GM12872 (cell line): ENCODE data around the gene GLI3.

ENCODE experiments used
- CTCF ChIP-seq: IDR thresholded peaks from 3 replicates; pipeline ENCODE4 v1.5.1; 2011; ENCODE audit warnings: low read depth, mild to moderate bottlenecking, low read length, moderate library complexity; ENCODE audit not compliant: insufficient read depth

Gene GLI3

GRCh38 chr7:42236976-42237810 lies at the start of gene GLI3:
GLI3 (minus strand) TSS chr7:42237209; CDS start chr7:42223253, 13,956 bp downstream.
- no peak for TF ChIP-seq CTCF

- no peak for TF ChIP-seq CTCF
These were observed 48.4 kb upstream of the GLI3 start for GRCh38 chr7:42285383-42285824.

- no peak for TF ChIP-seq CTCF
These were observed 46.5 kb upstream of the GLI3 start for GRCh38 chr7:42283553-42283952.

GRCh38 chr7:42278344-42278743 lies 41.3 kb upstream of the GLI3 start:
- no peak for TF ChIP-seq CTCF

- no peak for TF ChIP-seq CTCF
These were observed 37.0 kb upstream of the GLI3 start for GRCh38 chr7:42274053-42274452.

- no peak for TF ChIP-seq CTCF
These were observed 36.0 kb upstream of the GLI3 start for GRCh38 chr7:42272793-42273665.

- no peak for TF ChIP-seq CTCF
These were observed 32.2 kb upstream of the GLI3 start for GRCh38 chr7:42269161-42269560.
